Measurements from ENCODE around the gene DUSP10. TPM values are rescaled to one million over a fixed set of nuclear protein-coding genes. Genes with fewer than 3 reads are reported as not detected.

The DUSP10 gene
- total RNA-seq, 6 donors from 2014 or later: 7.7 to 13.7 (median 11.9) TPM

- DNase-seq (no peak), ATAC-seq (ENCODE audit: low FRiP score in 2 of 2) (no peak)
- WGBS, 2 donors: 97 to 99% methylated on average over 6 of the region's 6 CpGs
- no peak overlapping the region for H3K4me3 ChIP-seq
- peaks cover 20 to 51% (median 27%) of the 10 kb centered on the region in 4 donors for H3K4me1 ChIP-seq
- no peak overlapping the region for H3K27ac ChIP-seq
- H3K36me3 ChIP-seq: peaks cover 0 to 11% (median 1%) of the 10 kb centered on the region in 4 donors
- H3K9me3 ChIP-seq: no peaks in the 10 kb centered on the region
- no peak for TF ChIP-seq EP300 (IDR thresholded peaks at IDR 0.05)
- TF ChIP-seq, protein P1, sequence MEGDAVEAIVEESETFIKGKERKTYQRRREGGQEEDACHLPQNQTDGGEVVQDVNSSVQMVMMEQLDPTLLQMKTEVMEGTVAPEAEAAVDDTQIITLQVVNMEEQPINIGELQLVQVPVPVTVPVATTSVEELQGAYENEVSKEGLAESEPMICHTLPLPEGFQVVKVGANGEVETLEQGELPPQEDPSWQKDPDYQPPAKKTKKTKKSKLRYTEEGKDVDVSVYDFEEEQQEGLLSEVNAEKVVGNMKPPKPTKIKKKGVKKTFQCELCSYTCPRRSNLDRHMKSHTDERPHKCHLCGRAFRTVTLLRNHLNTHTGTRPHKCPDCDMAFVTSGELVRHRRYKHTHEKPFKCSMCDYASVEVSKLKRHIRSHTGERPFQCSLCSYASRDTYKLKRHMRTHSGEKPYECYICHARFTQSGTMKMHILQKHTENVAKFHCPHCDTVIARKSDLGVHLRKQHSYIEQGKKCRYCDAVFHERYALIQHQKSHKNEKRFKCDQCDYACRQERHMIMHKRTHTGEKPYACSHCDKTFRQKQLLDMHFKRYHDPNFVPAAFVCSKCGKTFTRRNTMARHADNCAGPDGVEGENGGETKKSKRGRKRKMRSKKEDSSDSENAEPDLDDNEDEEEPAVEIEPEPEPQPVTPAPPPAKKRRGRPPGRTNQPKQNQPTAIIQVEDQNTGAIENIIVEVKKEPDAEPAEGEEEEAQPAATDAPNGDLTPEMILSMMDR (IDR thresholded peaks at IDR 0.05): no peak
- no peak for TF ChIP-seq POLR2AphosphoS5 (IDR thresholded peaks at IDR 0.05)
- TF ChIP-seq POLR2A (IDR thresholded peaks at IDR 0.05): no peak
- no peaks in the 10 kb centered on the region for H3K27me3 ChIP-seq
Observed at GRCh38 chr1:221739677-221740025, 2.2 kb downstream of the DUSP10 start.

DNA sequence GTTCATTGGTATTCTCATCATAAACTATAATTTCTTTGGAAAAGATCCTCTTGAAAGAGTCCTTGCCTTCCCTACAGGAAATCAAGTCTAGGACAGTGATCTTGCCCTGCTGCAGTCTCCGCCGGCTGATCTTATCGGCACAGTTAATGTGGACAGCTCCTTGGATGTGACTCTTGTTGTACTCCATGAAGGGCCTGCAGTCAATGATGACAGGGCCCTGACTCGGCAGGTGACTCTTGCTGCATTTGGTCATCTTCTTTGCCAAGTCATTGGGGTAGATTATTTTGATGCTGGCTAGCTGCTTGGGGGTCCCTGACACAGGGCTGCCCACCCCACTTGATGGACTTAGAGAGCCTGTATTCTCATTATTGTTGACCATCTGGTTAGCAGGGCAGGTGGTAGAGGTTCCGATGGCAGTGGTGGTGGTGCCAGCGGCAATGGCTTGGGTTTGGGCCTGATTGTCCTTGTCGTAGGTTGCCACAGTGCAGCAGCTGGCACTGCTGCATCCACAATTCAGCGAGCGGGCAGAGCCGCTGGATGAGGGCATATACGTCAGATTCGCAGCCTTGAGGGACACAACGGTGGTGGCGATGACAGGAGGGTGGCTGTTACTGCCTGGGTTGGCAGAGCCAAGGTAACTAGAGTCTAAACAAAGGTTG is 2.7 kb downstream of the DUSP10 start:
- Histone ChIP-seq H3K9me3 (no peaks in the 10 kb centered on the region), H3K36me3 (peaks cover 0 to 11% (median 1%) of the 10 kb centered on the region in 4 donors), H3K27ac (no peak overlapping the region), H3K27me3 (no peaks in the 10 kb centered on the region), H3K4me1 (peaks cover 20 to 51% (median 29%) of the 10 kb centered on the region in 4 donors), H3K4me3 (no peak overlapping the region)
- WGBS, 2 donors: 94 to 96% methylated on average over 11 to 14 of the region's 14 CpGs
- DNase-seq (peak in 1 of 2 donors; percentile 34), ATAC-seq (ENCODE audit: low FRiP score in 2 of 2) (no peak)
- TF ChIP-seq POLR2A (IDR thresholded peaks at IDR 0.05): no peak
- TF ChIP-seq EP300 (IDR thresholded peaks at IDR 0.05): no peak
- TF ChIP-seq, protein P1 (IDR thresholded peaks at IDR 0.05): no peak
- TF ChIP-seq POLR2AphosphoS5 (IDR thresholded peaks at IDR 0.05): no peak

DNA sequence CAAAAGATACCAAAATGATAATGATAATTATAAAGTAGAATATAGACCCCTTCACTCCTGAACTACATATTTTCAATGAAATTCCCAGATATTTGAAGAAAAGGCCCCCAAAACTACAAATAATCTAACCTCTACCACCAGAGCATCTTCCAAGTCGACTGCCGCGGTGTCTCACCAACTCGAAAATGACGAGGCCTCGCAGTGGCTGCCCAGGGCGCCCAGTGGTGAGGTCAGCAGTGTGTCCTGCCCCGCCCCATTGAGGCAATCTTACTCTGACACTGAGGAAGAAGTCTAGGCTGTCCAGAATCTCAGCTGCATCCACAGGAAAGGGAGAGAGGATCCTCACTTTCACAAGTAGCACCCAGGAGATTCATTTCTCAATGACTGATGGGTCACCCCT is 5.2 kb downstream of the DUSP10 start:
- Histone ChIP-seq H3K4me1 (peaks cover 16 to 41% (median 24%) of the 10 kb centered on the region in 4 donors), H3K4me3 (no peak overlapping the region), H3K36me3 (peaks cover 0 to 11% (median 1%) of the 10 kb centered on the region in 4 donors), H3K27me3 (no peaks in the 10 kb centered on the region), H3K27ac (no peak overlapping the region), H3K9me3 (no peaks in the 10 kb centered on the region)
- TF ChIP-seq POLR2AphosphoS5 (IDR thresholded peaks at IDR 0.05) (no peak), EP300 (IDR thresholded peaks at IDR 0.05) (no peak), POLR2A (IDR thresholded peaks at IDR 0.05) (no peak)
- TF ChIP-seq, protein P1 (IDR thresholded peaks at IDR 0.05): no peak
- DNase-seq (peak in 1 of 2 donors; percentile 33), ATAC-seq (ENCODE audit: low FRiP score in 2 of 2) (no peak)
- WGBS, 2 donors: 96 to 99% methylated on average over 8 of the region's 8 CpGs

GRCh38 chr1:221735999-221736398 is 5.9 kb downstream of the DUSP10 start:
- Histone ChIP-seq H3K27ac (no peak overlapping the region), H3K27me3 (no peaks in the 10 kb centered on the region), H3K4me3 (no peak overlapping the region), H3K36me3 (peaks cover 0 to 11% (median 1%) of the 10 kb centered on the region in 4 donors), H3K4me1 (peaks cover 16 to 41% (median 24%) of the 10 kb centered on the region in 4 donors), H3K9me3 (no peaks in the 10 kb centered on the region)
- ATAC-seq (ENCODE audit: low FRiP score in 2 of 2): no peak
- TF ChIP-seq POLR2AphosphoS5 (IDR thresholded peaks at IDR 0.05) (no peak), POLR2A (IDR thresholded peaks at IDR 0.05) (no peak), EP300 (IDR thresholded peaks at IDR 0.05) (no peak)
- TF ChIP-seq, protein P1 (IDR thresholded peaks at IDR 0.05): no peak
- 91 to 96% methylated on average over 2 of the region's 2 CpGs for WGBS, 2 donors
- no peak for DNase-seq

GRCh38 chr1:221734187-221734586 is 7.7 kb downstream of the DUSP10 start:
- Histone ChIP-seq H3K4me1 (peaks cover 0 to 28% (median 15%) of the 10 kb centered on the region in 4 donors), H3K9me3 (no peaks in the 10 kb centered on the region), H3K4me3 (no peak overlapping the region), H3K27me3 (no peaks in the 10 kb centered on the region), H3K36me3 (peaks cover 0 to 11% (median 1%) of the 10 kb centered on the region in 4 donors), H3K27ac (no peak overlapping the region)
- no peak for TF ChIP-seq POLR2AphosphoS5 (IDR thresholded peaks at IDR 0.05)
- TF ChIP-seq POLR2A (IDR thresholded peaks at IDR 0.05): no peak
- TF ChIP-seq, protein P1 (IDR thresholded peaks at IDR 0.05): no peak
- TF ChIP-seq EP300 (IDR thresholded peaks at IDR 0.05): no peak
- no peak for ATAC-seq (ENCODE audit: low FRiP score in 2 of 2)
- no peak for DNase-seq
